ENCODE measurements around the gene FBXL2.

DNA sequence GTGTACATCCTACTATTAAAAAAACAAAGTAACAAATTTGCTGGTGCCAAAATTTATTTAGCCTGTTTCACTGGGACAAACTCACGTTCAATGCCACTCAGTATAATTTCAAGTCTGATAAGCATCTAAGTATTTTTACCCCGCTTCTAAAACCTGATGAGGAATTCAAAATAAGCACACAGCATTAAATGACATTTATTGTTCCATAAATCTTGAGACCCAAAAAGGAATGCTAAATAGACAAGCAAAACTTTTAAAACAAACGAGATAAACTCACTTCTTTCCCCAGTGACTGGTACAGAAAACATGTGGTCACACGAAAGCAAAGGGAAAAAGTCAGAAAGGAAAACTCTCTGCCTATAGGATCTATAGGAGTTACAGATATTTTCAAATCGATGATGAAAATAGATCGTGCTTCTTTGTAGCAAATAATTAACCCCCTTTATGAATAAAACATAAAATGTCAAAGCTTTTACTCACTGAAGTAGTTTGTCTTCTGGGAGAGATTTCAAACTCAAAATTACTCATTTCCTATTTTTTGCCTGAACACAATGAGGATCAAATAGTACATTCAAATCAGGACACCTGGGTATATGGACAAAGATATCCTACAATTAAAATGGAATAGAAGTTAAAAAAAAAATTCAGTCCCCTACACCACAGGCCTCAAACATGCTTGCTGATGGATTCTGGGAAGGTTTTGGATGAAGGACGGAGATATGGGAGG is 111.3 kb downstream of the FBXL2 start:
- TF ChIP-seq, protein P1, sequence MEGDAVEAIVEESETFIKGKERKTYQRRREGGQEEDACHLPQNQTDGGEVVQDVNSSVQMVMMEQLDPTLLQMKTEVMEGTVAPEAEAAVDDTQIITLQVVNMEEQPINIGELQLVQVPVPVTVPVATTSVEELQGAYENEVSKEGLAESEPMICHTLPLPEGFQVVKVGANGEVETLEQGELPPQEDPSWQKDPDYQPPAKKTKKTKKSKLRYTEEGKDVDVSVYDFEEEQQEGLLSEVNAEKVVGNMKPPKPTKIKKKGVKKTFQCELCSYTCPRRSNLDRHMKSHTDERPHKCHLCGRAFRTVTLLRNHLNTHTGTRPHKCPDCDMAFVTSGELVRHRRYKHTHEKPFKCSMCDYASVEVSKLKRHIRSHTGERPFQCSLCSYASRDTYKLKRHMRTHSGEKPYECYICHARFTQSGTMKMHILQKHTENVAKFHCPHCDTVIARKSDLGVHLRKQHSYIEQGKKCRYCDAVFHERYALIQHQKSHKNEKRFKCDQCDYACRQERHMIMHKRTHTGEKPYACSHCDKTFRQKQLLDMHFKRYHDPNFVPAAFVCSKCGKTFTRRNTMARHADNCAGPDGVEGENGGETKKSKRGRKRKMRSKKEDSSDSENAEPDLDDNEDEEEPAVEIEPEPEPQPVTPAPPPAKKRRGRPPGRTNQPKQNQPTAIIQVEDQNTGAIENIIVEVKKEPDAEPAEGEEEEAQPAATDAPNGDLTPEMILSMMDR (IDR thresholded peaks at IDR 0.05; ENCODE audit: low read depth, low read length), result no peak
- no peak for TF ChIP-seq POLR2A (IDR thresholded peaks at IDR 0.05; ENCODE audit: extremely low read depth, insufficient read length)

All from NB4 (cell line).